ENCODE measurements around the gene GFAP. TPM values are rescaled to one million over a fixed set of nuclear protein-coding genes. Genes with fewer than 3 reads are reported as not detected.

The GFAP gene
- total RNA-seq, 1 donor from 2014 or later, result not detected

DNA sequence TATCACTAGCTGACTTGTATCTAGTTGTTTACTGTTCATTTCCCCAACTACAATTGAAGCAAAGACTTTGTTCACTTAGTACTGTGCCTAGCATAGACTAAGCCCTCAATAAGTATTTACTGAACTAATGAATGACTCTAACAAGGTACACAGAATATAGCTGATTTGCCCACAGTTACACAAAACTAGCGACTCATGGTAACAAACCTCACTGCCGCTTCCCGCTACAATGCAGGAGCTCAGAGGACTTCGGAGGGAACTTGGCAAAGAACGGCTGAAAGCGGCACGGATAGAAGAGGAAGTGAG is 16.6 kb downstream of the GFAP start:
- peaks cover 36% of the 10 kb centered on the region for H3K4me1 Mint-ChIP-seq (ENCODE audit: unreplicated experiment)
- no peaks in the 10 kb centered on the region for H3K27me3 Mint-ChIP-seq (ENCODE audit: unreplicated experiment)
- TF ChIP-seq, protein P1, sequence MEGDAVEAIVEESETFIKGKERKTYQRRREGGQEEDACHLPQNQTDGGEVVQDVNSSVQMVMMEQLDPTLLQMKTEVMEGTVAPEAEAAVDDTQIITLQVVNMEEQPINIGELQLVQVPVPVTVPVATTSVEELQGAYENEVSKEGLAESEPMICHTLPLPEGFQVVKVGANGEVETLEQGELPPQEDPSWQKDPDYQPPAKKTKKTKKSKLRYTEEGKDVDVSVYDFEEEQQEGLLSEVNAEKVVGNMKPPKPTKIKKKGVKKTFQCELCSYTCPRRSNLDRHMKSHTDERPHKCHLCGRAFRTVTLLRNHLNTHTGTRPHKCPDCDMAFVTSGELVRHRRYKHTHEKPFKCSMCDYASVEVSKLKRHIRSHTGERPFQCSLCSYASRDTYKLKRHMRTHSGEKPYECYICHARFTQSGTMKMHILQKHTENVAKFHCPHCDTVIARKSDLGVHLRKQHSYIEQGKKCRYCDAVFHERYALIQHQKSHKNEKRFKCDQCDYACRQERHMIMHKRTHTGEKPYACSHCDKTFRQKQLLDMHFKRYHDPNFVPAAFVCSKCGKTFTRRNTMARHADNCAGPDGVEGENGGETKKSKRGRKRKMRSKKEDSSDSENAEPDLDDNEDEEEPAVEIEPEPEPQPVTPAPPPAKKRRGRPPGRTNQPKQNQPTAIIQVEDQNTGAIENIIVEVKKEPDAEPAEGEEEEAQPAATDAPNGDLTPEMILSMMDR (IDR thresholded peaks at IDR 0.05), result no peak
- peak overlapping the region; percentile 100 for H3K27ac Mint-ChIP-seq (ENCODE audit: unreplicated experiment)
- peaks cover 8% of the 10 kb centered on the region for H3K36me3 Mint-ChIP-seq (ENCODE audit: unreplicated experiment)
- H3K9me3 Mint-ChIP-seq (ENCODE audit: unreplicated experiment), result no peaks in the 10 kb centered on the region
- no peak for DNase-seq (ENCODE audit: extremely low spot score, unreplicated experiment)
- peak overlapping the region; percentile 92 for H3K4me3 Mint-ChIP-seq (ENCODE audit: unreplicated experiment)

GRCh38 chr17:44894642-44895041 is 20.7 kb downstream of the GFAP start:
- no peak overlapping the region for H3K4me3 Mint-ChIP-seq (ENCODE audit: unreplicated experiment)
- no peak overlapping the region for H3K27ac Mint-ChIP-seq (ENCODE audit: unreplicated experiment)
- H3K27me3 Mint-ChIP-seq (ENCODE audit: unreplicated experiment), result no peaks in the 10 kb centered on the region
- peaks cover 10% of the 10 kb centered on the region for H3K4me1 Mint-ChIP-seq (ENCODE audit: unreplicated experiment)
- H3K9me3 Mint-ChIP-seq (ENCODE audit: unreplicated experiment), result no peaks in the 10 kb centered on the region
- TF ChIP-seq, protein P1 (IDR thresholded peaks at IDR 0.05), result no peak
- H3K36me3 Mint-ChIP-seq (ENCODE audit: unreplicated experiment), result peaks cover 18% of the 10 kb centered on the region
- DNase-seq (ENCODE audit: extremely low spot score, unreplicated experiment), result no peak

GRCh38 chr17:44892250-44892649 is 23.1 kb downstream of the GFAP start:
- Mint-ChIP-seq H3K27ac (ENCODE audit: unreplicated experiment) (no peak overlapping the region), H3K4me1 (ENCODE audit: unreplicated experiment) (peaks cover 1% of the 10 kb centered on the region), H3K9me3 (ENCODE audit: unreplicated experiment) (no peaks in the 10 kb centered on the region), H3K36me3 (ENCODE audit: unreplicated experiment) (peaks cover 18% of the 10 kb centered on the region), H3K4me3 (ENCODE audit: unreplicated experiment) (no peak overlapping the region), H3K27me3 (ENCODE audit: unreplicated experiment) (no peaks in the 10 kb centered on the region)
- DNase-seq (ENCODE audit: extremely low spot score, unreplicated experiment), result no peak
- TF ChIP-seq, protein P1 (IDR thresholded peaks at IDR 0.05), result no peak

DNA sequence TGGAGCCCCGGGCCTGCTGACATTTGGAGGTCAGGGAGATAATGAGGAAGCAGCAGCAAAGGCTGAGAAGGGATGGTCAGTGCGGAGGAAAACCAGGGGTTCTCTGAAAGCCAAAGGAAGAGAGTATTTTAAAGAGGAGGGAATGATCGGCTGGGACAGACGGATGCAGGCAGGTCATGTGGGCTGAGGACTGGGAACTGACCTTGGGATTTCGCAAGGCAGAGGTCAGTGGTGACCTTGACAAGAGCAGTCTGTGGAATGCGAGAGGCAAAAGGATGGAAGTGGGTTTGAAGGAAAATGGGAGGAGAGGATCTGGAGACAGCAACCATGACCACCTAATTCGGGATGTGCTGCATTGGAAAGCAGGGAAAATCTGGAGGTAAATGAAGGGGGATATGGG is 26.3 kb downstream of the GFAP start:
- DNase-seq (ENCODE audit: extremely low spot score, unreplicated experiment), result no peak
- Mint-ChIP-seq H3K27me3 (ENCODE audit: unreplicated experiment) (no peaks in the 10 kb centered on the region), H3K27ac (ENCODE audit: unreplicated experiment) (no peak overlapping the region)

DNA sequence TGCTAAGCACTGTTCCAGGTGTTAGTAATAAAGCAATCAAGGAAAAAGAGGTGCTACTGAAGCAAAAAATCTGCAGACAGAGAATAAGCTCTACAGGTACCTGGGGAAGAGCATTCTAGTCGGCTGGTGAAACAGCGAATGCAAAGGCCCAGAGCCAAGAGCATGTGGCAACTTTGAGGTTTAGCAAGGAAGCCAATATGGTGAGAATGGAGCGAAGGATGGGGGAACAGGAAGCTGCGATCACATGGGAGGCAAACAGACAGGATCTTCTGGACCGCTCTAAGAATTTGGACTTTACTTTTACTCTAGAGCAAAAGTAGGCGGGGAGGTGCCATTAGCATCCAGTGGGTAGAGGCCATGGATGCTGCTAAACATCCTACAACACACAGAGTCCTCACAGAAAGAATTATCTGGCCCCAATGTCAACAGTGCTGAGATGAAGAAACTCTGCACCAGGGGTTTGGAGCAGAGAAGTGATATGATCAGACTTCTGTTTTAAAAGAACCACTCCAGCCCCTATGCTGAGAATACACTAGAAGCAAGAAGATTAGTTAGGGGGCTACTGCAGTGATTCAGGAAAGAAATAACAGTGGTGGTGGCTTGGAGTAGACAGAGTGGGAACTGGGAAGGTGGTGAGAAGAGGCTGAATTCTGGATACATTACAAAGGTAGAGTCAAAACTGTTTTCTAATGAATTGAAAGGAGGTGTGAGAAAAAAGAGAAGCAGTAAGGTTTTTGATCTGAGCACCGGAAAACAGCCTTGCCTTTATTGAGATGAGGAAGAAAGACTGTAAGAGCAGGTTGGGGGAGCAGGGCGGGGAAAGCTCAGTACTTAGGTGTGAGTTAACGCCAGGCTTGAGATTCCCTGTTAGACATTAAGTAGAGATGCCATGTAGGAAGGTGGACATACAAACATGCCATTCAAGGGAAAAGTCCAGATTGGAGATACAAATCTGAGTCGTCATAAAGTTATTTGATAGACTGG is 27.0 kb downstream of the GFAP start:
- no peak for DNase-seq (ENCODE audit: extremely low spot score, unreplicated experiment)
- Mint-ChIP-seq H3K9me3 (ENCODE audit: unreplicated experiment) (no peaks in the 10 kb centered on the region), H3K4me3 (ENCODE audit: unreplicated experiment) (no peak overlapping the region), H3K27ac (ENCODE audit: unreplicated experiment) (no peak overlapping the region), H3K4me1 (ENCODE audit: unreplicated experiment) (no peaks in the 10 kb centered on the region), H3K27me3 (ENCODE audit: unreplicated experiment) (no peaks in the 10 kb centered on the region), H3K36me3 (ENCODE audit: unreplicated experiment) (peaks cover 26% of the 10 kb centered on the region)
- TF ChIP-seq, protein P1 (IDR thresholded peaks at IDR 0.05), result no peak

More for the DNA sequence above, 26.3 kb downstream of the GFAP start:
- Mint-ChIP-seq H3K4me3 (ENCODE audit: unreplicated experiment) (no peak overlapping the region), H3K9me3 (ENCODE audit: unreplicated experiment) (no peaks in the 10 kb centered on the region), H3K4me1 (ENCODE audit: unreplicated experiment) (no peaks in the 10 kb centered on the region), H3K36me3 (ENCODE audit: unreplicated experiment) (peaks cover 24% of the 10 kb centered on the region)
- TF ChIP-seq, protein P1 (IDR thresholded peaks at IDR 0.05), result no peak

Measured in osteocyte (in vitro differentiated cells).